ENCODE measurements around the gene DNAH3. TPM values are rescaled to one million over a fixed set of nuclear protein-coding genes. Genes with fewer than 3 reads are reported as not detected.

Gene DNAH3
- total and polyA plus RNA-seq, 2 of the 13 experiments (the other 11 are each of a cell fraction or from before 2014, with no cell fraction given) = 0.07 to 0.08 TPM

- TF ChIP-seq EP300 (IDR thresholded peaks at IDR 0.05; ENCODE audit: low read depth in 2 of 2, low read length in 2 of 2) = no peak
- no peak for TF ChIP-seq EP300 (CRISPR knock-in tag; IDR thresholded peaks at IDR 0.05; ENCODE audit: borderline replicate concordance)
- TF ChIP-seq ZNF205 (CRISPR knock-in tag; IDR thresholded peaks at IDR 0.05) = no peak
- TF ChIP-seq TERF1 (CRISPR knock-in tag; IDR thresholded peaks at IDR 0.05) = no peak
- no peak for TF ChIP-seq MAFF (IDR thresholded peaks at IDR 0.05; ENCODE audit: low read depth, low read length)
- TF ChIP-seq ZNF232 (CRISPR knock-in tag; IDR thresholded peaks at IDR 0.05; ENCODE audit: borderline replicate concordance) = no peak
- TF ChIP-seq ZNF33B (CRISPR knock-in tag; IDR thresholded peaks at IDR 0.05) = no peak
- no peak for TF ChIP-seq RFXANK (CRISPR knock-in tag; IDR thresholded peaks at IDR 0.05)
- no peak for TF ChIP-seq USF2 (IDR thresholded peaks at IDR 0.05; ENCODE audit: low read depth, low read length)
- no peak for TF ChIP-seq USF2 (CRISPR knock-in tag; IDR thresholded peaks at IDR 0.05; ENCODE audit: borderline replicate concordance)
Observed at GRCh38 chr16:21163576-21163975, 12.9 kb upstream of the DNAH3 start (continued).

GRCh38 chr16:21162661-21163151, 12.1 kb upstream of the DNAH3 start:
- H3K4me2 ChIP-seq (ENCODE audit: low read depth, low read length) = no peak overlapping the region
- 64% methylated on average over 7 of the region's 7 CpGs for WGBS (ENCODE audit: low lambda C conversion rate)
- TF ChIP-seq SOX13 (IDR thresholded peaks at IDR 0.05) (no peak), SOX13 (CRISPR knock-in tag; conservative IDR thresholded peaks at IDR 0.05 in 1 of 2, IDR thresholded peaks at IDR 0.05 in 1 of 2) (0 out of 4 replicates have a peak, but pooled peaks of 1 of the 2 experiments have one; percentile 8), MED1 (CRISPR knock-in tag; IDR thresholded peaks at IDR 0.05) (no peak)

More at GRCh38 chr16:21162661-21163151, 12.1 kb upstream of the DNAH3 start:
- ChIA-PET CTCF (ENCODE audit: low intra/inter-chr PET ratio, low total read pairs) (no interaction called here), POLR2A (interaction anchor here (0.9 to 1.6 kb wide), 2 partner anchors 71 to 138 kb away, joined by 3 to 6 read pairs; partner anchors contain the start of gene ANKS4B)
- H3K9ac ChIP-seq (ENCODE audit: insufficient read depth, low read depth, low read length) = no peak overlapping the region
- no peak overlapping the region for H2AFZ ChIP-seq (ENCODE audit: low read length)
- BruUV-seq (replicated peaks) = no TSS peak
- DNase-seq (ENCODE audit: low spot score) = no peak
- intact Hi-C loops (cut with micrococcal nuclease; ENCODE audit: unreplicated experiment) (no loop called here), in situ Hi-C loops (cut with HindIII; ENCODE audit: extremely low pct_ligation_motif_present, low pct_unique_long_range_greater_than_20kb) (loop anchor here (25.0 kb wide), 1 partner anchor 1175 kb away; no protein-coding TSS in a partner anchor)
- H3K9me3 ChIP-seq (ENCODE audit: low read length) = no peaks in the 10 kb centered on the region
- no peak overlapping the region for H3K27ac ChIP-seq (ENCODE audit: extremely low read length, insufficient read depth, low read length)
- H3K27me3 ChIP-seq (ENCODE audit: control insufficient read depth in 1 of 2, insufficient read depth in 2 of 2, low read length in 2 of 2) = peaks cover 2 to 17% of the 10 kb centered on the region in 2 experiments; a peak in 2 of 5 replicates
- ATAC-seq = no peak
- no peak for FAIRE-seq
- H3K36me3 ChIP-seq (replicated peaks in 1 of 2; ENCODE audit: control insufficient read depth in 1 of 2, insufficient read depth in 2 of 2, low read length in 2 of 2) = no peaks in the 10 kb centered on the region
- no peak overlapping the region for H3K4me3 ChIP-seq (replicated peaks in 1 of 3; ENCODE audit: insufficient read depth in 1 of 3, low read depth in 2 of 3, low read length in 3 of 3)
- H4K20me1 ChIP-seq (ENCODE audit: insufficient read depth, low read length) = no peaks in the 10 kb centered on the region
- H3K79me2 ChIP-seq (ENCODE audit: insufficient read depth, low read length) = no peaks in the 10 kb centered on the region
- peaks cover 28% of the 10 kb centered on the region for H3K4me1 ChIP-seq (ENCODE audit: insufficient read depth, low read length)

Measured in HepG2 (cell line).